Caki2 (cell line): Measurements from ENCODE around the gene SLCO4A1. TPM values are rescaled to one million over a fixed set of nuclear protein-coding genes. Genes with fewer than 3 reads are reported as not detected.

ENCODE experiments used
- DNase-seq: peaks from one replicate; pipeline ENCODE4 v3.0.0-alpha.2; 2015; ENCODE audit warnings: low read depth
- in situ Hi-C: cut with HindIII; loops from 2 replicates; pipeline ENCODE4 v1.10.0; 2016; ENCODE audit warnings: low sequenced_read_pairs, low pct_unique_long_range_greater_than_20kb, mixed read lengths
- total RNA-seq: library from RNA; depleted of rRNA; stranded (reverse); fragments of >200 nt; shearing (Covaris generic); gene quantifications from 2 replicates; pipeline ENCODE4 v1.2.3, GENCODE V29; 2014; ENCODE audit warnings: low replicate concordance

The SLCO4A1 gene
- total RNA-seq, 1 experiment from 2014 or later, result 77.6 TPM

DNA sequence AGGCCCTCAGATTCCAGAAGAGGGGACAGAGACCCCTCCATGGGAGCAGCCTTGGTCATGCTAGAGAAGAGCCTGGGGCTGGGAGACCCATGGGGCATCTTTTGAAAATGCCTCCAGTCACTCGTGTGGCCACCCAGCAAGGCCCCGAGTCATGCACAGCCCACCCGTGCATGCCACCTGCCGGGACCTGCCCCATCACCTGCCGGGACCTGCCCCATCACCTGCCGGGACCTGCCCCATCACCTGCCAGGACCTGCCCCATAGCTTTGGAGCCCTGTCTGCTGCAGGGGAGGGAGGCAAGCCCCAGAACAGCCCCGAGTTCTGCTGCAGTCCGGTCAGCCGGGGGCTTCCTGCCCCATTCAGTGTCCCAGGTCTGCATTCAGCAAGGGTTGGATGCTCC, 37.5 kb upstream of the SLCO4A1 start:
- in situ Hi-C loops, result no loop called here
- DNase-seq, result no peak

DNA sequence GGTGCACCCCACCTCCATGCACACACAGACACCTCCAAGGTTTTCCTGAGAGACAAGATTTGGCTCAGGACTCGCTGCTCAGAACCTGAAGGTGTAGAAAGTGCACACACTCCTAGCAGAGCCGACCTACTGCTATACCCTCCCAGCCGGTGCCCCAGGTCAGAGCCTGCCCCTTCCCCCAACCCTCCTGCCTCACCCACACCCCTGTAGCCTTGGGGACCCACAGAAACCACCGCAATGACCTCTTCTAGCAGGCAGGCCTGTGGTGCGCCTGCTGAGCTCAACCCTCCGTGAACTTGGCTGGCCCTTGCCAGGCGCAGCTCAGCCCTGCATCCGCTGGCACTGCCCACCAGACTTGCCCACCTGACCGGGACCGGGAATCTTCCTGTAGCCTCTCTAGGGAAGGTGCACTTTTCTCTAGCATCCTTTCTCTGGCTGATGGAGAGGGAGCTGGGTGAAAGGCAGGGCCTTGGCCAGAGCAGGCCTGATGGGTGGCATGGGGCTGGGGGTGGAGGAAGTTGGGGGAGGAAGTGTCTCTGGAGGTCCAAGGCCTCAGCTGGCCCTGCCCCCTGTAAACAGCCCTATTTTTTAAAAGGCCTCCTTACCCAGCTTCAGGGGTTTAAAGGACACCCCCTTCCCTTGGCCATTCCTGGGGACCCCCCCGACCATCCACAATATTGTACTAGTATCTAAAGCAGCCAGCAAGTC, 36.9 kb upstream of the SLCO4A1 start:
- in situ Hi-C loops, result no loop called here
- DNase-seq, result no peak

DNA sequence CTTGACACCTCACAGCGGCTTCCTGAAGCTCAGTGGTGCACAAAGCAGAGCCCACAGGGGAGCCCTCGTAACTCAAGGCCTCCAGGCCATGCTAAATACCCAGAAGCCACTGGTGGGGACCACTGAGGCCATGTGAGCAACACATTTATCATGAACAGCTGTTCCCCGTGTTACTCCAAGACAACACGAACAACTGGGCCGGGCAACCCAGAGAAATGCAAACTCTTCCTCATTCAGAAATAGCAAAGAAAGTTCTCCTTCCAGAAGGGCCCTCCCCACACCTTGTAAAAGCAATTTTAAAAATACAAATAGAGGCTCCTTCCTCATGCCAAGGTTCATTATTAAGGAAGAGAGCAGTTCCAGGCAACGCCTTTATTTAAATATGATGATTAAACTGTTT, 36.3 kb upstream of the SLCO4A1 start:
- DNase-seq, result no peak

DNA sequence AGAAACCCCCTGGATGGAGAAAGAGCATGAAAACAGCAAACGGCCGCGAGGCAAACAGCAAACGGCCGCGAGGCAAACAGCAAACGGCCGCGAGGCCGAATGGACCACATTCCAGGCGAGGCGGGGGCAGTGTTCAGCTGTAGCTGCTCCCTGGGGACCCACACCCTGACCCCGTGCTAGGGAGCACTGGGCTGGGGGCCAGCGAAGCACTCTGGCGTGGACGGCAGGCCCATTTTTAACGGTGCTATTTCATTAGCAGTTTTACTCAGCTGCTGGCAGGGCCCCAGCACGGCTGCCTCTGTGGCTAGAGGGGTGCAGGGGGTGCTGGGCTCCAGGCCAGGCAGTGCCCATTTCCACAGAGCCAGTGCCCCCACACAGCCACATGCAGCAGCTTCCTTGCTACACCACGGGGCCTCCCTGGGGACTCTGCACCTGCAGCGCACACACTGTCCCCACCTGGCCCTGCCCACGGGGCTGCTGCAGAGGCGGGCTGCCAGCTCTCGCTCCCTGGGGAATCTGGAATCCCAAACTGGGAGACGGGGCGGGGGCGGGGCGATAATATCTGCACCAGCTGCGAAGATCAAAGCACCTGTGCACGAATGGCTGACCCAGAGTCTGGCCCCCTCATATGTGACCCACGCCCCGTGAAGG, 35.6 kb upstream of the SLCO4A1 start:
- in situ Hi-C loops, result no loop called here
- DNase-seq, result no peak

More for the DNA sequence above, 36.3 kb upstream of the SLCO4A1 start:
- in situ Hi-C loops, result no loop called here

DNA sequence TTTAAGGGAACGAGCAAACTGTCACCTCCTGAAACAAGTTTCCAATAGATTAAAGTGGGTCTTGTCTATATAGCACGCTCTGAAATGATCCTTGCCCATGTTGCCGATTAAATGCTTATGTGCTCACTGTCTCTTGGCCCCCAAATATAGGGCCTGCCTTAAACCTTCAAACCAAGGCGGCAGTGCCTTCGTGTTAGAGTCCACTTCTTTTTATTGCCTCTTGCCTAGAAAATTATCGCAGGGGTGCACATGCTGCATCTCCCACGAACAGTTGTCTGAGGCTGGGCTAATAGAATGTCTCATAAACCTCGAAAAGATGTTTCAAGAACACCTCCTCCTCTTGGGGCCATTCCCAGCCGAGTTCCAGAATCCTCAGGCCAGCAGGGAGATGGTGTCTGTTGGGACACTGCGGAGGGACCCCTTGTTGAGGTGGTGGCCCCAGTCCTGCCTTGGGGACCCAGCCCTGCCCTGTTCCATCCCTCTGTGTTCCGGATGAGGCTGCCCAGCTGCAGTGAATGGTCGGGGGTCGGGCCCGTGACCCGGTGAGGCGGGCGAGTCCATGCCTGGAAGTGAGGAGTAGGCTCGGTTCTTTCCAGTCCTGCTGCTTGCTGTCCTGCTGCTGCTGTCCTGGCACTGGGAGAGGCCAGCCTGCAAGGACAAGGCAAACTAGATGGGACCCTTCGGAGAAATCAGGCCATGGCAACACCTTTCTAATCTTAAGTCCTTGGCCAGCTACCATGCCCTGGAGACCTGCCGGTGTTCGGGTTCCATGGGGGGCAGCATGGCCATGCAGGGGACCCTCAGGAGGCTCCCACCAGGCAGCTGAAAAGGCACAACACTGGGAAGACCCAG, 34.7 kb upstream of the SLCO4A1 start:
- in situ Hi-C loops, result no loop called here
- DNase-seq, result no peak

DNA sequence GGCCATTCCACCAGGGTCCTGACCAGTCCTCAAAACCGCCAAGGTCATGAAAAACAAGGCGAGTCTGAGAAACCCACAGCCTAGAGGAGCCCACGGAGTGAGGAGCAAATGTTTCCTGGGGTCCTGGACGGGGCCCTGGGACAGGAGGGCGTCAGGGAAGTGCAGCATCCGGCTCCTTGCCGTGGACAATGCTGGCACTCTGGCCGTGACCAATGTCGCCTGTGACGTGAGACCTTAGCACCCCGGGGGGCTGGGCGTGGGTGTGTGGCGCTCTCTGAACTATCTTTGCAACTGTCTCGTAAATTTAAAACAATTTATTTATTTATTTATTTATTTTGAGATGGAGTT, 34.1 kb upstream of the SLCO4A1 start:
- DNase-seq, result no peak
- in situ Hi-C loops, result no loop called here

DNA sequence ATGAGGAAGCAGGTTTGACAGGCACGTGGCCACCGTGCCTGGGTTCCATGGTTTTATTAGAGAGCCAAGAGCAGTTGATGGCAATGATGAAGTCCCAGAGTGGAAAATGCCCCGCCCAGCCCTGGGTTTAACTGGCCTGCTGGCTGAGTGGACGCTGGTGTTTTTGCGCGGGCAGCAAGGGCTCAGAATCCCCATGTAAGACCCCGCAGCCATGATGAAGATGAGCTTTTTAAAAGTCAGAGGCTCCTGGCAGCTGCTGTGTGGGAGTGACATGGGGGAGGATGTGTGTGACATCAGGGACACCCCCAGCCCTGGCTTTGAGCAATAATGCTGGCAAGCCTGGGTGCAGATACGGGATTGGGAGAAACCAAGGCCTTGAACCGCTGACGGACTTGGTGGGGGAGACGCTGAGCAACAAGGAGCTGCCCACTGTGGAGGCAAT, 33.0 kb upstream of the SLCO4A1 start:
- no peak for DNase-seq
- in situ Hi-C loops, result no loop called here

DNA sequence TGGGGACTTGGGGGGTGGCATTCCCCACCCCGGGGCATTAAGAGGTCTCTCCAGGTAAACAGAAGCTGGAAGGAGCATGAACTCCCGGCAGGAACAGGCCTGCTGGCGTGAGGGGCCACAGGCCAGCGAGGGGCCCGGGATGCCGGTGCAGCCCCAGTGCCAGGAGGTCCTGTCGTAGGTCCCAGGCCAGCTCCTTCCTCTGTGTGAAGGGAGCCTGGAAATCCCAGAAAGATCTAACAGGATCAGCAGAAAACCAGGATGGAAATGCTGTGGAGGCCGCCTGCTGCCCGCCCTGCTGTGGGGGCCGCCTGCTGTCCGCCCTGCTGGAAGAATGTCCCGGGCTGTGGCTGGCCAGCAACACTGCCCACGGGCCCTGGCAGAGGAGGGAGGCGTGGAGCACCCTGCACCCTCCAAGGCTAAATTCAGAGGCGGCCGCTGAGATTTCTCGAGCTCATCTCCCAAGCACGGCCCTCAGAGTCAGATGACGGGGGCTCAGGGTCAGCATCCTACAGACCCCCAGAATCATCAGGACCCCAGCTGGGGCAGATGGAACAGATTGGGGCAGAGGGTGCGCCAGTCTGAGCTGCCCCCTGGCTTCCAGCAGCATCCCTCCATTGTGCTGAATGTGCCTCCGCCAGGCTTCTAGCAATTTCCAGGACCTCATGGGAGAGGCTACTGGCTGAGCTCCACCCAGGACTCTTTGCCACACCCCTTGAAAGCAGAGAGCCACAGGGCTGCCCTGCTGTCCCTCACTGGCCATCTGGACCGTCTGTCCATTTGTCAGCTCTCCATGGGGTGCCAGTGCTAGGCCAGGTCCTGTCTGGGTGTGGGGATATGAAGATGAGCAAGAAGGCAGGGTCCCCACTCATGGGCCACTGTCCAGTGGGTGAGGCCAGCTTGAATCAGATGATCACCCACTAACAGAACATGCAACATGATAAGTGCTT, 32.2 kb upstream of the SLCO4A1 start:
- DNase-seq, result no peak
- in situ Hi-C loops, result no loop called here

DNA sequence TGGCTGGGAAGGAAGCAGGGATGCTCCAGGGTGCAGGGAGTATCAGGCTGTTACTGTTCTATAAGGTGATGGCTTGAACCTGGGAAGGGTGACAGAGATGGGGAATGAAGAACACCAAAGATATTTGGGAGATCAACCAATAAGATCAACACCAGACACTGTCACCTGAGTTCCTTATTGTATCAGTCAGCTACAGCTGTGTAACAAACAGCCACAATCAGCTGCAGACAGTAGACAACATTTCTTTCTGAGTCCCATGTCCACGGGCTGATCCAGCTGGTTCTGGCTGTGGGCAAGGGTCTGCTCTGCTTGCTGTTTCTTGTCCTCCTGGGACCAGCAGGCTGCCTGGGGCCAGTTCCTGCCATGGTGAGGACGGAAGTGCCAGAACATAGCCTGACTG, 31.3 kb upstream of the SLCO4A1 start:
- in situ Hi-C loops, result no loop called here
- DNase-seq, result no peak

DNA sequence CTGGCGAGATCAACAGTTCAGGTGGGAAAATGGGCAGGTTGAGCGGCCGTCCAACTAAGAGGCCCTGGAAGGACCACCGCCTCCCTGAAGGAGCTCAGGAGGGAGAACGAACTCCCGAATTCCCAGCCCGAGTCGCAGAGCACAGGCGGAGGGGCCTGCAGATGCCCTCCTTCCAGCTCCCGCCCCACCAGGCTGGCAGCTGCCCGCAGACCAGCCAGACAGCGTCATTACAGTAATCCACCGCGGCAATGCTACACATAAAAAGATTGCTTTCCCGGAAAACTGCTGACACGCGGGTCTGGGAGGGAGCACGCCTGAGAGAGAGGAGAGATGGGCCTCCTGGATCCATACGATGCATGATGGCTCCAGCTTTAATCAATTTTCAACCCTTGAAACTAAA, 30.5 kb upstream of the SLCO4A1 start:
- no peak for DNase-seq
- in situ Hi-C loops, result no loop called here

DNA sequence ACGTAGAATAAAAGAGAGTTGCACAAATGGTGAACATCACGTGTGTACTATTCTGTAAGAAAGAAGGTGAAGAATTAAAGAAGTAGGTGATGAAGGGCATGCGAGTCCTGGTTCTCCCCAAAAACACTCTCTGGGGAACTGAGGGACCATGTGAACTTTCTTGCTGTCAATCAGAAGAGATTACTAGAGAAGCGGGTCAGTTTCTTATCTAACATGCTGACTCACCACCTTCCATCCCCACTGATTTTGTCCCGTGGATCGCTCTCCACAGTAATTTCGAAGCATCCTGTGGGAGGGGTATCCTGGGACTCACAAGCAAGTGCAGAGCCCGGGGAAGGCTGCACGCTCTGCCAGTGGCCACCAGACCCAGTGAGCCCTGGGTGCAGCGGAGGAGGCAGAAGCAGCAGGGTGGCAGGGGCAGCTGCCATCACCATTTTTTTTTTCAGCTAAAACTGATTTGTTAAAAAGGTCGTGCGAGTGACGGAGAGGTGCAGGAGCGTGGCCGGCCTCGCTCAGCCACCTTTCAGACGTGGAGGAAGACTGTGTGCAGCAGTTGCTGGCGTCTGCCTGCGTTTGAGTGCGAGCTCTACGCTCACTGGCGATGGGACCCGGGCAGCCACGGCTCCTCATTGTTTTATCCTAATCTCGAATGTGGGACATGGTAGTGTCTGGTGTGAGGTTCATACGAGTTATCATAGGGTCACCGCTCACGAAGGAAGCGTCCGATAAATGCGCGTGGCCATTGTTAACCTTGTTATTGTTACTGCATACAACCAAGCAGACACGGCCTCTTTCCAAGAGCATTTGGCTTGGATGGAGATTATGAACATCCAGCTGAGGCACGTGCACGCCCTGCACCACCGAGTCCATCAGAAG, 28.0 kb upstream of the SLCO4A1 start:
- no peak for DNase-seq
- in situ Hi-C loops, result no loop called here

DNA sequence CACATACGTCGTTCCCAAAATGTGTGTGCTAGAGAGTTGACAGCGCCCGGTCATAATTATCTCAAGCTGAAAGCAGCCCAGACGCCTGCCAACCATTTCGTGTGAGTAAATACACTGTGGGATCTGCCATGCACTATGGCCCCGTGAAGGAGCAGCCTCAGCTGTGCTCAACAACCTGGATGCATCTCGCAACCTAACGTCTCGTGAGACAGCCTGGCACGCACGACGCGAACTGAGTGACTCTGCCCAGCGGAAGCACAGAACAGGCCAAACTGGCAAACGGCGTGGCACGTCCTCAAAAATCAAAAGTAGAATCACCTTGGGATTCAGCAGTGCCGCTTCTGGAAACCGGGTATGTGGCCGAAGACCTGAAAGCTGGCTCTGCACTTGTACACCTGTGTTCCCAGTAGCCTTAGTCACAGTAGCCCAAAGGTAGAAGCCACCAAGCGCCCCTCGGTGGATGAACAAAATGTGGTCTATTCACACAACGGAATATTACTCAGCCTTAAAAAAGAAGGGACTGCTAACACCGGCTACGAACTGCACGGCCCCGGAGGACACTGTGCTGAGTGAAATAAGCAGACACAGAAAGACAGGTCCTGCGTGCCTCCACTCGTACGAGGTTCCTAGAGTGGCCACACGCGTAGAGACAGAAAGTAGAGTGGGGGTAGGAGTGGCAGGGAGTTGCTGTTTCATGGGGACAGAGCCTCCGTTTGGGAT, 27.2 kb upstream of the SLCO4A1 start:
- in situ Hi-C loops, result no loop called here
- DNase-seq, result no peak

DNA sequence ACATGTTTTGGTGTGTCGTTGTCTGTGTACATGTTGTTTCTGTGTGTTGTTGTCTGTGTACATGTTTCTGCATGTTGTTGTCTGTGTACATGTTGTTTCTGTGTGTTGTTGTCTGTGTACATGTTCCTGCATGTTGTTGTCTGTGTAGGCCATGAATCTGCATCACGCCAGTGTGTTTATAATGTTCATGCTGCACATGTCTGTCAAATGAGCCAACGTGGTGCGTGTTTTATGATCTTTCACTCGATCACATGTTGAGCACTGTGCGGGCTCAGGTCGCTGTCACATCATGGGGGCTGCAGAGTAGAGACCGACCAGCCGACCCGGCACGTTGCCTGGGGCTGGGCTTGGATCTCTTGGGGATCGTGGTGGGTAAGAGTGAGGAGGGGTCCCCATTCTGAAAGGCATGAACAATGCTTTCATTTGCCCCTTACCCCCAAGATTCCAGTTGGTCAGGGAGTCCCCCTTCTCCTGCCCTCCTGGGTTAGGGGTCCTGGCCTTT, 26.5 kb upstream of the SLCO4A1 start:
- in situ Hi-C loops, result no loop called here
- DNase-seq, result no peak

DNA sequence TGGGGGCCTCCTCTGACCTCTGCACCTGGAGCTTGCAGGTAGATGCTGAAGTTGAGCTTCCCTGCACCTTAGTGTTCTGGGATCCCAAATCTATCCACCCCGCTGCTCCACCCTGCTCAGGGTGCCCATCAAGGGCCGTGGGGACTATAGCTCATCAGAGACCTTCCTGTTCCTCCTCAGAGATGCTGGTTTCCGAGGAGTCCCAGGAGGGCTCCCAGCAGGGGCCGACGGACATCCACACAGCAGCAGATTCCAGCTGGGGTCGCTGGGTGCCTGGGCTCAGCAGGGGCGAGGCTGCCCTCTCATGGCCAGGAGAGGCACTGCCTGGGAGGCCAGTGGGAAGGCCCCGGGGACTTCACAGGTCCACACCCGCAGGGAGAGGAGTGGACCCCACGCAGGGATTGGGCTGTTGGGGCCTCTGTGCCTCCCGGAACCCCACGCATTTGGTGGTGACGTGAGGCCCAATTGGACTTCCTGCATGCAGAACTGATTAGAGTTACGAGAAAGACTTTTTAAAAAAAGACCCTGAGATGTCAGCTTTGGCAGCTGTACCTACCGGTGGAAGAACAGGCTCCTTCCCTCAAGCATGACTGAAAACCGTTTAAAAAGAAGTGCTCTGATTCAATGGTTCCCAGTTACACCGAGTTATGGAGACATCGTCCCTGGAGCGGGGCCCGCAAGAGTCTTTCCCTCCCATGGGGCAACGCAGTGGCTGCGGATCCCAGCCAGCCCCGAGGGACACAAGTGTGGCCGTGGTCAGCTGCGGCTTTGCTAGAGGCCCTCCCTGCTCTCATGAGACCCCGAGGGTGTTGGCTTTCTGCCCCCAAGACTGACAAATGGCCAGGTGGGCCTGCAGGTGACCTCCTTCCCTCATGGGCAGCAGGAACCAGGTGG, 25.3 kb upstream of the SLCO4A1 start:
- peak; percentile 80 for DNase-seq
- in situ Hi-C loops, result no loop called here

DNA sequence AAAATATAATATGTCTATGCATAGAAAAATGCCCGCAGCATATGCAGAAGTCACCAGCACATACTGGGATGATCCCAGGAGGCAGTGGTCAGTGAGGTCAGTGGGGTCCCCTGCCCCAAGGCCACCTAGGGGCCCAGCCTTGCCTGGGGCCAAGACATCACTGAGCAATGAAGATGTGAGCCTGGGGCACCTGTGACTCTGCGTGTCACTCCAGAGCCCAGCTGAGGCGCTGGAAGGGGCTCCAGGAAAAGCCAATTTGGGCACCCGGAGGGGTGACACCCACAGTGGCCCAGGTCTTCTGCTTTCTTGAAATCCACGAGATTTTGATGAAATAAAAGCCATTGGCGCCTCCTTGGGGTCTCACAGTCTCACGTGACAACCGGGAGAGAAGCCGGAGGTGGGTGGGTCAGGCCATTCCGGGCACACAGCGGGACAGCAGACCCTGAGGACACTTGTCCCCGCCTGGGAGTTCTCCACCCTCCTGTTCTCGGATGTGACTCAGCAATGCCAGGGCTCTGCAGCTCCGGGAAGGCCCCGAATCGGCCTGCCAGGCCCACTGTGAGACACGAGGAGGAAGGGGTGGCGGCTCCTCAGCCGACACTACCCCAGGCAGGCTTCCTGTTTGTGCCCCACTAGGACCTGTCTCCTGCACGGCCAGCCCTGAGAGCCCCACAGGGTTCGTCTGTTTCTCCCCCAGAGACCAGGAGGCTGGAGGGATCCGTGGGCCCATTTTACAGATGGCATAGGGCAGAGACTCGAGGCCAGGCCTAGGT, 24.4 kb upstream of the SLCO4A1 start:
- in situ Hi-C loops, result no loop called here
- DNase-seq, result peak; percentile 75
